Measurements from ENCODE around the gene APOB. TPM values are rescaled to one million over a fixed set of nuclear protein-coding genes. Genes with fewer than 3 reads are reported as not detected.
"Not testable (repeated sequence)": the region's sequence is repeated elsewhere in the genome, so short reads cannot be mapped to it uniquely, and the experiment has no call there.

The APOB gene
- total and polyA plus RNA-seq, 3 experiments from 2014 or later = not detected

DNA sequence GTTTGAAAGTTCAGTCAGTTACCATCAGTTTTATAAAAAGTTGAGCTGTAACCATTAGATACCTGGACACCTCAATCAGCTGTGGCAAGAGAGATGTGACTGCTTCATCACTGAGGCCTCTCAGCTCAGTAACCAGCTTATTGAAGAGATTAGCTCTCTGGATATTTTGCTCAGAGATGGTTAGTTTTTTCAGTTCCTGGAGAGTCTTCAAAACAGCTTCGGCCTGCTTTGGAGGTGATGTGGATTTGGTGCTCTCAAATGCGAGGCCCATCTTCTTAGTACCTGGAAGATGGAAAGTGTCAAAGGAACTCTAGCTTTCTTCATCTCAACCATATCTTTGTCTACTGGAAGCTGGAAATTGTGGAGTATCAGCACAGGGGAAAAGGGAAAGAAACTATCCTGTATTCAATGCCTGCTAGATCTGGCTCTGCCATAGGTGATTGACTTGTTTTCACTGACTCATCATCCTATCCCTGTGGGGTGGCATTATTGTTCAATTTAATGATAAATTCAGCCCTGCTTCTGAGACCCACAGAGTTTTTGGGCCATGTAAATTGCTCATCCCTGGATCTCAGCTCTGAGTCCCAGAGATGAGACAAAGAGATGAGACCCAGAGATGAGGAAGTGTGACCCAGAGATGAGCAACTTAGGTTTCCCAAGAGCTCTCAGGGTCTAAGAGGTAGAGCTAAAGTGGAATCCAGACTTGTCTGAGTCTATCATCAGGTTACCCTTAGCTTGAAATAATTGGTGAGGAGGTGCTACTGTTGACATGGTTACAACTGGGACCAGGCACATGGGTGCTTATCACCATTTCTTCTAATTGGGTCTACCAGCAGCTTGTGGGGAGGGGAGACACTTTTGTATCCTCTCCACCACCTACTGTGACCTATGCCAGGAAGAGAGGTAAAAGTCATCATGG is 10.4 kb downstream of the APOB start:
- Histone ChIP-seq H3K4me3 (ENCODE audit: low read length) (no peak overlapping the region), H3K4me1 (ENCODE audit: insufficient read depth, low read length) (no peaks in the 10 kb centered on the region), H3K27me3 (ENCODE audit: insufficient read depth, low read length, poor library complexity, severe bottlenecking) (no peaks in the 10 kb centered on the region), H3K9me3 (ENCODE audit: low read length) (no peaks in the 10 kb centered on the region), H3K27ac (ENCODE audit: low read depth, low read length) (no peak overlapping the region), H3K36me3 (ENCODE audit: insufficient read depth, low read length) (no peaks in the 10 kb centered on the region)
- ChIA-PET CTCF (interaction anchor here (1.0 kb wide), 1 partner anchor 11 kb away, joined by 3 read pairs; no protein-coding TSS in a partner anchor), POLR2A (no interaction called here)
- Mint-ChIP-seq H3K4me1 (no peaks in the 10 kb centered on the region), H3K36me3 (no peaks in the 10 kb centered on the region), H3K27me3 (peaks cover 5 to 15% of the 10 kb centered on the region in 2 donors), H3K4me3 (no peak overlapping the region), H3K27ac (no peak overlapping the region), H3K9me3 (peaks cover 0 to 2% (median 0%) of the 10 kb centered on the region in 5 donors)
- DNase-seq = no peak

DNA sequence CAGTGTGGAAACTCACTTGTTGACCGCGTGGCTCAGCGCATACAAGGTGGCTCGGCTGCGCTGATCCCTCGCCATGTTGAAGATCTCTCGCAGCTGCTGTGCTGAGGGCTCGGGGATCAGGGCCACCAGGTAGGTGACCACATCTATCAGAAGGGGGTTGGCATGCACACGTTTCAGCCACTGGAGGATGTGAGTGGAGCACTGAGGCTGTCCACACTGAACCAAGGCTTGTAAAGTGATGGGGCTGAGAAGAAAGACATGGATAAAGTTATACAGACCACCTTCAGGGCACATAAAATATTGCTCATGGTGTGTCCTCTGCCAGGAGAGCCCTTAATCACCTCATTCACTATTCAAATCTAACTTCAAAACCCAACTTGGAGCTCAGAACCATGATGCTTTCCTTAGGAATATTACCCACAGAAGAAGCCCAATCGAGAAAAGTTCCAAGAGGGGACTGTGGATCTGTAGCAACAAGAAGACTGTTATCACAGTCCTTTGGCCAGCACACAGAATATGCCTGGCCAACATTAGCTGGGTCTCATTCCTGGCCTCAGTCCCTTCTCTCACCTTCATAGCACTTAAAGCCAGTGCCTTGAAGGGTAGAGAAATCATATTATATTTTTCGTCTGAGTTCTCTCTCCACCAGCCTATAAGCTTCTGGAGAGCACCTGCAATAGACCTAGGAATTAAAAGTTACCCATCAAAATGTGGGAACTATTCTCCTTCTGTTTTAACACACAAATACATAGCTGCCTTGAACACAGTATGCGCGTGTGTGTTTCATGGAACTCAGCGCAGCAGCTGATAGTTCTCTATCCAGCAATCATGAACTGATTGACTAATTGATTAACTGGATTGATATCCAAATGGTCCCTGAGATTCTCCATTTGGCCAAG is 11.3 kb downstream of the APOB start:
- Mint-ChIP-seq H3K36me3 (no peaks in the 10 kb centered on the region), H3K4me3 (no peak overlapping the region), H3K4me1 (no peaks in the 10 kb centered on the region), H3K27ac (no peak overlapping the region), H3K9me3 (peaks cover 0 to 2% (median 0%) of the 10 kb centered on the region in 5 donors), H3K27me3 (peaks cover 5 to 23% of the 10 kb centered on the region in 2 donors)
- H3K4me1 ChIP-seq (ENCODE audit: insufficient read depth, low read length) = no peaks in the 10 kb centered on the region
- no peaks in the 10 kb centered on the region for H3K36me3 ChIP-seq (ENCODE audit: insufficient read depth, low read length)
- H3K27ac ChIP-seq (ENCODE audit: low read depth, low read length) = no peak overlapping the region
- no peak for DNase-seq
- H3K4me3 ChIP-seq (ENCODE audit: low read length) = no peak overlapping the region
- CTCF ChIA-PET = interaction anchor here (1.0 kb wide), 1 partner anchor 10 kb away, joined by 3 read pairs; no protein-coding TSS in a partner anchor
- no peaks in the 10 kb centered on the region for H3K27me3 ChIP-seq (ENCODE audit: insufficient read depth, low read length, poor library complexity, severe bottlenecking)
- POLR2A ChIA-PET = no interaction called here
- H3K9me3 ChIP-seq (ENCODE audit: low read length) = no peaks in the 10 kb centered on the region

DNA sequence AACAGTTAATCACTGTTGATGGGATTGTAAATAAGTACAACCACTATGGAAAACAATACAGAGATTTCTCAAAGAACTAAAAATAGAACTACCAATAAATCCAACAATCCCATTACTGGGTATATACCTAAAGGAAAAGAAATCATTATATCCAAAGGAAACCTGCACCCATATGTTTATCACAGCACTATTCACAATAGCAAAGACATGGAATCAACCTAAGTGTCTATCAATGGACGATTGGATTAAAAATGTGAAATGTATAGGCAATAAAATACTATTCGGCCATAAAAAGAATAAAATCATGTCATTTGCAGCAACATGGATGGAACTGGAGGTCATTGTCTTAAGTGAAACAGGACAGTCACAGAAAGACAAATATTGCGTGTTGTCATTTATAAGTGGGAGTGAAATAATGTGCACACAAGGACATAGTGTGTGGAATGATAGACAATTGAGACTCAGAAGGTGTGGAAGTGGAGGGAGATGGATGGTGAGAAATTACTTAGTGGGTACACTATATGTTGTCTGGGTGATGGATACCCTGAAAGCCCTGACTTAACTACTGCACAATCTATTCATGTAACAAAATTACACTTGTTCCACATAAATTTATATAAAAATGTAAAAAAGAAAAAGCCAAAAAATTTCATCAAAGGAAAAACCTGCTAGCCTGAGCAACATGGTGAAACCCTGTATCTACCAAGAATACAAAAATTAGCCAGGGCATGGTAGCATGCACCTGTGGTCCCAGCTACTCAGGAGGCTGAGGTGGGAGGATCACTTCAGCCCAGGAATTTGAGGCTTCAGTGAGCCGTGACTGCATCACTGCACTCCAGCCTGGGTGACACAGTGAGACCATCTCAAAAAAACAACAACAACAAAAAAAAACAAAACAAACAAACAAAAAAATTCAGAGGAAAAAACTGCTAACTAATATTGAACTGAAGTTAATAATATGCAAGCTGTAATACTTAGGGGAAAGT is 12.6 kb downstream of the APOB start:
- Histone ChIP-seq H3K4me1 (ENCODE audit: insufficient read depth, low read length) (no peaks in the 10 kb centered on the region), H3K9me3 (ENCODE audit: low read length) (no peaks in the 10 kb centered on the region), H3K36me3 (ENCODE audit: insufficient read depth, low read length) (no peaks in the 10 kb centered on the region), H3K27me3 (ENCODE audit: insufficient read depth, low read length, poor library complexity, severe bottlenecking) (no peaks in the 10 kb centered on the region), H3K27ac (ENCODE audit: low read depth, low read length) (no peak overlapping the region), H3K4me3 (ENCODE audit: low read length) (no peak overlapping the region)
- Mint-ChIP-seq H3K9me3 (peaks cover 0 to 2% (median 0%) of the 10 kb centered on the region in 5 donors), H3K4me1 (no peaks in the 10 kb centered on the region), H3K4me3 (no peak overlapping the region), H3K36me3 (no peaks in the 10 kb centered on the region), H3K27ac (no peak overlapping the region), H3K27me3 (peaks cover 5 to 31% of the 10 kb centered on the region in 2 donors)
- ChIA-PET CTCF (no interaction called here), POLR2A (no interaction called here)
- no peak for DNase-seq

DNA sequence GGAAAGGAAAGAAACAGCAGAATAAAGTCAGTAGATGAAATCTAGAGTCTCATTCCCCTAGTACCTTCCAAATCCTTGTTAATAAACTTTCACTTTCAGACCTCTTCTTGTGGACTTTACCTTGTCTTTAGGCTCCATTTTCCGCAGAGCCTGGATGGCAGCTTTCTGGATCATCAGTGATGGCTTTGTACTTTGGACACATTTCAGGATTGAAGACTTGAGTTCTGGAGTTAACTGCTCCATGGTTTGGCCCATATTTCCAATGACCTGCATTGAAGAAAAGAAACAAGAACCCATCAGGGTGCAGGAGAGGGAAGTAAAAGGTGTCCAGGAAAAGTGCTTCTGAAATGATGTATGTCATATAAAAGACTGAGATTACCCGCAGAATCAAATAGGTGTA is 14.4 kb downstream of the APOB start:
- Mint-ChIP-seq H3K27me3 (peaks cover 1 to 31% of the 10 kb centered on the region in 2 donors), H3K4me3 (no peak overlapping the region), H3K4me1 (no peaks in the 10 kb centered on the region), H3K27ac (no peak overlapping the region), H3K9me3 (peaks cover 0 to 2% (median 0%) of the 10 kb centered on the region in 5 donors), H3K36me3 (no peaks in the 10 kb centered on the region)
- H3K36me3 ChIP-seq (ENCODE audit: insufficient read depth, low read length) = no peaks in the 10 kb centered on the region
- H3K9me3 ChIP-seq (ENCODE audit: low read length) = no peaks in the 10 kb centered on the region
- H3K27me3 ChIP-seq (ENCODE audit: insufficient read depth, low read length, poor library complexity, severe bottlenecking) = no peaks in the 10 kb centered on the region
- H3K27ac ChIP-seq (ENCODE audit: low read depth, low read length) = no peak overlapping the region
- ChIA-PET CTCF (no interaction called here), POLR2A (no interaction called here)
- H3K4me3 ChIP-seq (ENCODE audit: low read length) = no peak overlapping the region
- DNase-seq = no peak
- H3K4me1 ChIP-seq (ENCODE audit: insufficient read depth, low read length) = no peaks in the 10 kb centered on the region

DNA sequence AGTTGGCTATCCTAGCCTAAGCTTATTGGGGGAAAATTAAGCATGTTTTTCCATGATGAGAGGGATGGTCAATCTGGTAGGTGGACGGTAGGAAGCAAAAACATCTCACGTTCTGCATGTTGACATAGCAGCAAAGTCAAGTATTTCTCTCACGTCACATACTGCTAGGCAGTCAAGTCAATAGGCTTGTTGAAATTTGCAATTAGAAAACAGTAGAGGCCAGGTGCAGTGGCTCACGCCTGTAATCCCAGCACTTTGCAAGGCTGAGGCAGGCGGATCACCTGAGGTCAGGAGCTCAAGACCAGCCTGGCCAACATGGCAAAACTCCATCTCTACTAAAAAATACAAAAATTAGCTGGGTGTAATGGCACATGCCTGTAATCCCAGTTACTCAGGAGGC is 14.9 kb downstream of the APOB start:
- POLR2A ChIA-PET; H3K27me3 ChIP-seq (ENCODE audit: insufficient read depth, low read length, poor library complexity, severe bottlenecking); H3K4me3 ChIP-seq (ENCODE audit: low read length); DNase-seq; H3K9me3 ChIP-seq (ENCODE audit: low read length); H3K4me1 Mint-ChIP-seq; H3K4me1 ChIP-seq (ENCODE audit: insufficient read depth, low read length); H3K36me3 ChIP-seq (ENCODE audit: insufficient read depth, low read length); CTCF ChIA-PET; H3K27ac ChIP-seq (ENCODE audit: low read depth, low read length); H3K36me3 Mint-ChIP-seq; H3K4me3 Mint-ChIP-seq; H3K9me3 Mint-ChIP-seq; H3K27ac Mint-ChIP-seq: not testable (repeated sequence)
- H3K27me3 Mint-ChIP-seq = peaks cover 1 to 31% of the 10 kb centered on the region in 2 donors

DNA sequence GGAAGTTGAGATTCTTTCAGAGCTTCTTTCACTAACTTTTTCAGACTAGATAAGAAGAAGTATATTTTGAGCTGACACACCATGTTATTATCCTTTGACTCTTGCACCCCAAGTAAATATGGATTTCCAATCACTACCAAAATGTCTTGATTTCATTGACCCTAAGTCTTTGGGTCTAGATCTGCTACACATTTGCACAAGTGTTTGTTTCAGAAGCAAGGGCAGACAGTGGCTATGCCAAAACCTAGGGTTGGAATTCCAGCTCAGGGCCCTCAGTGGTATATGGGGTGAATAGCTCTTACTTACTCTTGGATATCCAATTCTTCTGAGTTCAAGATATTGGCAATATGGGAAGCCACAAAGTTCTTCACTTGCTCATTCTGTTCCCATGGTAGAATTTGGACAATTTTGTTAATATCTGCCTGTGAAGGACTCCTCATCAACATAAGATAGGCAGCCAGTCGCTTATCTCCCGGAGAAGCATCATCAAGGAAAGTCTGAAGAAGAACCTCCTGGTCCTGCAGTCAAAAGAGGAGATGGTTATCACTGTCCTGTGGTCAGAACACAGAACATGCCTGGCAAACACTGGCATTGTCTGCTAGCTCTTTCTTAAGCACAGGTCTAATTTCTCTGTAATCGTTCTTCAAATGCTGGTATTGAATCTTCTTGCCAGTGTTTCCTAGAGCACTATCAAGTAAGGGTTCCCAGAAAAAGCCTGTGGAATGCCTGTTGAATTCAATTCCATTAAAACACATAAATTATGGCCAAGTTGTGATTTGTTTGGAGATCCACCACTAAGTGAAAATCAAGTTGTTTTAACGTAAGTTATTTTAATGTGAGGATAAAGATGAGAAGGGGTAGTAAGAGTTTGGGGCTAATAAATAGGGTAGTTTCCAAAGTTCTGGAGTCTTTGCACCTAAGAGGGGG is 15.6 kb downstream of the APOB start:
- Mint-ChIP-seq H3K36me3 (no peaks in the 10 kb centered on the region), H3K9me3 (peaks cover 0 to 2% (median 0%) of the 10 kb centered on the region in 5 donors), H3K4me1 (no peaks in the 10 kb centered on the region), H3K27me3 (peaks cover 1 to 31% of the 10 kb centered on the region in 2 donors), H3K27ac (no peak overlapping the region), H3K4me3 (no peak overlapping the region)
- no peak for DNase-seq
- H3K27me3 ChIP-seq (ENCODE audit: insufficient read depth, low read length, poor library complexity, severe bottlenecking) = no peaks in the 10 kb centered on the region
- ChIA-PET POLR2A (no interaction called here), CTCF (no interaction called here)
- no peak overlapping the region for H3K27ac ChIP-seq (ENCODE audit: low read depth, low read length)
- H3K4me3 ChIP-seq (ENCODE audit: low read length) = no peak overlapping the region
- H3K9me3 ChIP-seq (ENCODE audit: low read length) = no peaks in the 10 kb centered on the region
- no peaks in the 10 kb centered on the region for H3K4me1 ChIP-seq (ENCODE audit: insufficient read depth, low read length)
- H3K36me3 ChIP-seq (ENCODE audit: insufficient read depth, low read length) = no peaks in the 10 kb centered on the region

Measured in CD8-positive, alpha-beta memory T cell (primary cell).